Measurements from ENCODE around the gene C1RL.

Gene C1RL

DNA sequence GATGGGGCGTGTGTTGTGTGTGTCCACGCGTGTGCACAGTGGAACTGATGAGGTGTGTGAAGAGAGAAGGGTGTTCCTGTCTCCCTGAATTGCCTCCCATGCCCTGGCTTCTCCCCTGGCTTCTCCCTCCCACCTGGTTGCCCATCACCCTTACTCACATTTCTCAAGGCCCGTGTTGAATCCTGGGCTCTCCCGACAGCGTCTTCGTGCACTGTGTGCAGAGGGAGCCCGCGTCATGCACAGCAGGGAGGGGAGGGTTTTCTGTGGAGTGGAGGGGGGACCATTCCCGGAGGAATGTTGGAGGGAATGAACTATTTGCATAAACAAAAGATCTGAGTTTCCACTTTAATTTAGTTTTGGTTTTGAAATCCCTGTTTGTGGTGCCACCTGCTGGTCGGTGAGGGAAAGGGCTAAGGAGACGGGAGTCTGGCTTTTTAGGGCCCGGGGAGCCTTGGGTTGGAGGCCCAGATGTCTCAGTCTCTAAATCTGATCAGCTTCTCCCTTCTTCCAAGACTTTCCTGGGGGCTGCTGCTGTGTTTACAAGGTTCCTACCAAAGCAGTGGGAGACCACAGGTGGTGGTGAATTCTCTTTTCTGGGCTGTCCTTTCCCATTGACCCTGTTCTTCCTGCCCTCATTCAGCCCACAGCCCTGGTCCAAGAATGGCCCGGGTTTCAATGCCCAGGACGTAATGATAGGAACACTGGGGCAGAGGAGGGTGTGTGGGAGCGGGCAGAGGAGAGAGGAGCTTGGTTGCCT is 16.6 kb downstream of the C1RL start, which contains the start of gene C1R:
TSS of gene C1R (minus strand) at position 217 of the 757 bp plus-strand sequence. CDS start at position 160, 57 bp downstream.
- peak; percentile 73 for DNase-seq (ENCODE audit: low spot score)

DNA sequence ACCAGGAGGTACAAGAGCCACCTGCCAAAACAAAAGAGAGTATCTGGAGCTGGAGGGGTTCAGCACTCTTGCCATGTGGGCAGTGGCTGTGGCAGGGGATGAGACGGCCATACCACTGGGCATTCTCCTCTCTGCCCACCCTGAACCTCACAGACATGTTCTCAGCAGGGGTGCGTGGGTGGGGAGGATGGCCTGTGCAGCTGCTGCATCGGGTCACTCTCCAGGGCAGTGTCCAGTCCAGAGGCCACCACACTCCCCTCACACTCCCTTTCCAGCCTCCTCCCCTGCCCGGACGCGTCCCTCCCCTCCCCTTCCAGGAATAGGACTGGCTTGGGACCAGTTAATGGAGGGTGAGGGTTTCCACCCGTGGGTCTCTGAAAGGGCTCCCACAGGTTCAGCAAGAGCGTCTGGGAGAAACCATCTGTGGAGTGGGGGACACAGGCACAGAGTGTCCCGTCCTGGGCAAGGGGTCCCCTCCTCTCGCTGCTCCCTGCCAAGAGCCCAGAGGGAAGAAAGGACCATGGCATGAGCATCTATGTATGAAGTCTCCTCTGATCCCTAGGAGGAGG is 17.3 kb downstream of the C1RL start:
- DNase-seq (ENCODE audit: low spot score): no peak

DNA sequence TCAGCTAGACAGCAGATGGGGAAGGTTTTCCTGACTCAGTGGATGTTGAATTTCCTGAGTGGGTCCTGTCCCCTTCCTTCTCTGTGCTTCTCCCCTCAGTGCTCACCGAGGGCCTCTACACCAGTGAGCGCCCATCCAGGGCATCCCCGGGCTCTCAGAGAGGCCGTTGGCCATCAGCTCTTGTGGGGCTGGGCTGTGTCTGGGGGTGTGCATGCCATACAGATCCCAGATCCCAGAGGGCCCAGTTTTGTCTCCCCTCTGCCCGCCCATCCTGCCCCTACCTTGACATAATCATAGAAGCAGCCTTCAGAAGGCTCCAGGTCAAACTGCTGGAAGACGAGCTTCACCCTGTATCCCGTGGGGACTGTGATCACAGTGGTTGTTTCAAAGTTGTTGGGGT is 17.8 kb downstream of the C1RL start:
- DNase-seq (ENCODE audit: low spot score): no peak

DNA sequence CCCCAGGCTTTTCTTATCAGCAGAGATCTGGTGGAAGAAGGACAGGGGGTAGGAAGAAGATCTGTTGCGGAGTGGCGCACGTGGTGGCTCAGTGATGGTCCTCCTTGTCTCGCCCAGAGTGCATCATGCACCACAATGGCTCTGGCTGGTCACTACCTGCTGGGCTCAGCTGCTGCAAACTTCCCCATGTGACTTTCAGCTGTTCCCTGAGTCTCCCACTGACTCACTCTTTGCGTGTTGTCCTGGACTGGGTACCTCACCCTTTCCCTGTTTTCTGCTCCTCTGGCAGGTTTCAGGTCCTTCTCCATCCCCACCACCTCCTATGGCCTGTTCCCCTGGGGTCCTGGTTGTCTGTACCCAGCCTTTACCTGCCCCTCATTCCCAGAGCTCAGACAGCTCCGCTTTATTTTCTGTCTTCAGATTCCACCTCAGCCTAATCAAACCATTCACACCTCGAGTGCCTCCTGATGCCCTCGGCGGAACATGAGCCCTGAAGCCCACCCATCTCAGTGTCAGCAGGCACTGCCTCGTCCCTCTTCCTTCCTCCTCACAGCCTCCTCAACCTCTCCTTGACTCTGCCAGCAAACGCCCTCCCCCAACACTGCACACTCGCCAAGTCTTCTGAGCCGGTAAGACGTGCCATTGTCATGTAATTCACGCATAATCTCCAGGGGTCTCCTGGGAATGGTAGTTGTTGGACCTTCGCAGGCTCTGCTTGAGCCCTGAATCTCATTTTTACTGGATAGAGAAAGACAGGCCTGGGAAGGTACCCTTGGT is 18.6 kb downstream of the C1RL start:
- DNase-seq (ENCODE audit: low spot score): no peak

DNA sequence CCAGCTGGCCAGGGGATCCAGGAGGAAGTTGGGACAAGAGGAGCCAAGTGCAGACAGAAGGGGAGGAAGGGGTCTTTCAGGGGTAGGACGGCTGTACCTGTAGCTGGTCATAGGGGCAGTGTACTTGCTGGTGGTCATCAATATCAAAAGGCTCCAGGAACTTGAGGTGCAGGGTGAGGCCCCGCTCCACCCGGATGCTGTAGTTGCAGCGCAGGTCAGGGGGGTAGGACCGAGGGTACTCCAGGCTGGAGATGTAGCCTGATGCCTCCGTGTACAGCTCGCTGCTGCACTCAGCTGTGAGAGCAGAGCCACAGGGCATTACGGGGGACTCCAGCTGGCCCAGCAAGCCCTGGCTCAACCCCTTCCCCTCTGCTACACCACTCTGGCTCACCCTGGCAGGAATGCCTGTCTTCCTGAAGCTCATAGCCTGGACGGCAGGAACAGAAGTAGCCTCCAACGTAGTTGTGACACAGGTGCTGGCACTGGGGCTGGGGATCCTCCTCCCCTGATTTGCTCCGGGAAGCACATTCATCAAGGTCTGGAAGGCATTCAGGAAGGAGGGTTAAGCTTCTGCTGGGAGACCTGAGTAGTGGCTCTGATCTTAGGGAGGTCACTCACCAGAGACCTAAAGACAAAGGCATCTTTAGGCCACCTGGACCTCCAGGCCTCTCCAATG is 19.7 kb downstream of the C1RL start:
- no peak for DNase-seq (ENCODE audit: low spot score)

DNA sequence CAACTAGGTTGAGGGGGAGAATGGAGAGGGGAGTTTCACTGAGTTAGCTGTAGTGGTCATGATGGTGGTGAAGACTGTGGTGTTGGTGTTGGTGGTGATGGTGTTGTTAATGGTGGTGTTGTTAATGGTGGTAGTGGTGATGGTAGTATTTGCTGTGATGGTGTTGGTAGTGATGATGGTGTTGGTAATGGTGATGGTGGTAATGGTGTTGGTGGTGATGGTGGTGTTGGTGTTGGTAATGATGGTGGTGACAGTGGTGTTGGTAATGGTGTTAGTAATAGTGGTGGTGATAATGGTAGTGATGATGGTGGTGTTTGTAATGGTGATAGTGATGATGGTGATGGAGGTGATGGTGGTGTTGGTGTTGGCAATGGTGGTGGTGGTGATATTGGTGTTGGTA is 25.9 kb downstream of the C1RL start:
- DNase-seq (ENCODE audit: low spot score): no peak

DNA sequence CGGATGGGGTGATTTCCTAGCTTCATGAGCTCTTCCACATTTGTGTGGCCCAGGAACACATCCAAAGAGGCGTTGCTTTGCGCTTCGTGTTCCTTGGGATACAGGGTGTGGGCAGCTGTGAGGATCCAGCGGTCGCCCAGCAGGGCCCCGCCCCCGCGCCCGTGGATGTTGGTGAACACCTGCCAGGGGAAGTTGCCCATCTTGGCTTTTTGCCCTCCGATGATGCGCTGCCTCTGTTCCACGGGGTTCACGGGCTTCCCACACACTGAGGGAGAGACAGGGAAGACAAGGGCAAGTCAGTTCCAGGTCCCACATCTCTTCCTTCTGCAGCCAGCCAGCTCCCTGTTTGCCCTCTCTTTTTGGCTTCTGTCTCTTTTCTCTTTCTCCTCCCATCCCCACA is 28.0 kb downstream of the C1RL start:
- DNase-seq (ENCODE audit: low spot score): no peak

DNA sequence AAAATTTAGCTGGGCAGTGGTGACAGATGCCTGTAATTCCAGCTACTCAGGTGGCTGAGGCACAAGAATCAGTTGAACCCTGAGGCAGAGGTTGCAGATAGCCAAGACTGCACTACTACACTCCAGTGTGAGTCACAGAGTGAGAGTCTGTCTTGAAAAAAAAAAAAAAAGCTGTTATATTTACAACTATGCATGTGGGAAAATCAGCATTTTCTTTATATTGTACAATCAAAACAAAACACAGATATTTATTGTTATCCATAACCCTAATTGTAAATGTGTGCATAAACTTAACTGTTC is 29.2 kb downstream of the C1RL start:
- DNase-seq (ENCODE audit: low spot score): no peak

DNA sequence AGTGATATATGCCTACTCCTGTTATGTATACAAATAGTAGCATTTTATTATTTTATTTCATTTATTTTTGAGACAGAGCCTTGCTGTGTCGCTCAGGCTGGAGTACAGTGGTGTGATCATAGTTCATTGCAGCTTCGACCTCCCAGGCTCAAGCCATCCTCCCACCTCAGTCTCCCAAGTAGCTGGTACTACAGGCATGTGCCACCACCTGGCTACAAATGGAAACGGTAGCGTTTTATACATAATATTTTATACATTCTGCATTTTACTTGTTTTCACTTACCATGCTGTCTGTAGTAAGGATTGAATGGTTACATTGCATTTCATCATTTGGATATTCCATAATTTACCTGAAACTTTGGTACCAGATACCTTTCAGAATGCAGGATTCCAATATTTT is 30.9 kb downstream of the C1RL start:
- DNase-seq (ENCODE audit: low spot score): no peak

DNA sequence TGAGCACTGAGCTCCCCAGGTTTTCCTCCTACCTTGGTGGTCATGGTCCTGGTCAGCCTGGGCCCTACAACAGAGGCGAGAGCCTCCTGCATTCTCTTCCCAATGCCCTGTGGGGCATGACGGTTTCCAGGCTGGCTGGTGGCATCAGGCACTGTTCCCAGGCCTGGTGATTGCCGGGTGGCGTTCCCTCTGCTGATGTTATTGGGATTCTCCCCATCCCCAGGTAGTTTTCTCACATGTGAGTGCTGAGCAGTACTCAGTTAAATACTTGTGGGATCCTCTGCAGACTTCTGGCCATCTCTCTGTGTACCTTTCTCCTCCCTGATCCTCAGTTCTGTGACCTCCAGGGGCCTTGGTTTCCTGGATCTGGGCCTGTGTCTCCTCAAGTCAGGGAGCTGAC is 32.5 kb downstream of the C1RL start:
- DNase-seq (ENCODE audit: low spot score): no peak

DNA sequence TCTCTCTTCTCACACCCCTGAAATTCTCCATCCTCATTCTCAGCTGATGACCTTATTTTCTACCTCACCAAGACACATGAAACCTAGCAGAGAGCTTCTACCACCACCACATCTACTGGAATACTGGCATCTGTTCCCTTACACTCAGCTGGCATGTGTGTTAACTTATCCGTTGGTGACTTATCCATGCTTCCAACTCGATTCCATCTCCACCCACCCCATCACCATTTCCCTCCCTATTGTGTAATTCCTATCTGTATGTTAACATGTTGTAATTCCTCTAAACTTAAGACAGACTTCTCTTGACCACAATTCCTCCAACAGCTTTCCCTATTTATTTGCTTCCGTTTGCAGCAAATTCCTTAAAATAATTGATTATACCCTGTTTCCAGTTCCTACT is 33.1 kb downstream of the C1RL start:
- DNase-seq (ENCODE audit: low spot score): no peak

DNA sequence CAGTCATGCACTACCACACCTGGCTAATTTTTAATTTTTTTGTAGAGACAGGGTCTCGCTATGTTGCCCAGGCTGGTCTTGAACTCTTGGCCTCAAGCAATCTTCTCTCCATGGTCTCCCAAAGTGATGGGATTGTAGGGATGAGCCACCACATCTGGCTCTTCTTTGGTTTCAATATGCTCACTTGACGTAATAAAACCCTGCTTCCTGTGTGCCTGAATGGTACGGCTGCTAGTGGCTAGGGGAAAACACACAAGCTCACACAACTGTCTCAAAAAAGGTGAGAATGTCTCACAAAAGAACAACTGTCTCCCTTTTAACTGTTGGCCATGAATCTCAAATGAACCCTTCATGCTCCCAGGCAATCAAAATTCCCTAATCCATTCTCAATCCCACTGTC is 33.5 kb downstream of the C1RL start:
- no peak for DNase-seq (ENCODE audit: low spot score)

DNA sequence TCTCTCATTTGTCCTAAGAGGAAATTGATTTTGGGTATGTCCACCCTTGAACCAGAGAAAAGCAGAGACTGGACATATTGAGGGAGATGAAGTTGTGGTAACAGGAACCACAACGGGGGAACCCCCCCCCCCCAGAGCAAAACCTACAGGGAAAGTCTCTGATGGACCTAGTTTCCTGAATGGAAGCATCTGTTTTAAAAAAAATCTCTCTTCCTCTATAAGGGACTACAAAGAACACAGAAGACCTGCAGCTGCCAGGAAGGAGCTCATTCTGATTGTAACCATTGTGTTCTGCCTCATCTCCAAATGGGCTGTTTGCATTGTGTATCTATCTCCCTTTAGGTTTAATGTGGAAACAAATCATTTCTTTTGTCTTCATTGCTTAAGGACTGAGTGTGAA is 35.1 kb downstream of the C1RL start:
- no peak for DNase-seq (ENCODE audit: low spot score)

DNA sequence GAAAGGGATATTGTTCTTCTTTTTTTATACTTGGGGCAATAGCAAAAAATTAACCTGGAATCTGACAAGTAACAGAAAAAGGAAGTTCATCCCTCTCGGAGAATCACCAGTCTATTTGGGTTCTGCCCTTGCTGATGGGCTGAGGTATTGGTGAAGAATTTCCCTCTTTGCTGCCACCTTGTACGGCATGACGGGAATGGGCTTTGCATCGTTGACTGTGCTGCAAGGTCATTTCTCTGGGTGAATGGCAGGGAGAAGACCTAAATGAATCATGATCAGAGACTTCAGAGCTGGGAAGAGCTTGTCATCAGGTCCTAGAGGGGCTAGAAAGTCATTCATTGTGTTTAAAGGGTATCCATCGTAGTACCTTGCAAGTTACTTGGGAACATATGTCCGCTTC is 36.5 kb downstream of the C1RL start:
- no peak for DNase-seq (ENCODE audit: low spot score)

DNA sequence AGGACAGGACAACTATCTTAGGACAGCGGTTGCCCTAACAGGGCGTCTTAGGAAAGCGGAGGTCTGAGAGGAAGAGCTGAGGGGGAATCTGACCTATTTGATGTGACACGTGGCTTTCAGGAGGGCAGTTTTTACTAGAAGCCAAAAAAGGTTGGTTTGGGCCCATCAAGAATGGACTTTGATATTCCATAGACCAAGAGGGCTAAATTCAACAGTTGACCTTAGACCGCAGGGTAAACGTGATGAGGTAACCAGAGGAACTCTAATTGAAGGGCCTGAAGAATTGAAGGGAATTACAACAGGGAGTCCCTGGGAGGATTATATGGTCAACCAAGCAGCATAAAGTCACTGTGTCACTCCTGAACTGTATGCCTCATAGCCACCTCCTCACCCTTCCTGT is 37.0 kb downstream of the C1RL start:
- DNase-seq (ENCODE audit: low spot score): no peak

DNA sequence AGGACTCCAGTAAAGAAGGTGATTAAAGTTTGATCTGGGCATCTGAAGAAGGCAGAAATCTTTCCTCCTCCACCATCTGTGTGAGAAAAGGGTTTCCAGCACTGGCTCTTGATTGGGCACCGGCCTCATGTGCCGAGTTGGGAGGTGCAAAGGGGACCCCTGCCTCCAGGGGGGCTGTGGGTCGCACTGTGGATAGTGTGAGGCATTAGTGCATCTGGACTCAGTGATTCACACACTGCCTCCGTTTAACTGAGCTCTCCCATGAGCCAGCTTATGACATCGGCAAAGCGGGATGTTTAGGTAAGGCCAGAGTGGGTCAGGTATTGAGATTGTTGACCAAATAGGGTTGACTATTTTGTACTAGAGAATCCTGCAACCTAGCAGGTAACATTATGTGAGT is 39.6 kb downstream of the C1RL start:
- DNase-seq (ENCODE audit: low spot score): no peak

DNA sequence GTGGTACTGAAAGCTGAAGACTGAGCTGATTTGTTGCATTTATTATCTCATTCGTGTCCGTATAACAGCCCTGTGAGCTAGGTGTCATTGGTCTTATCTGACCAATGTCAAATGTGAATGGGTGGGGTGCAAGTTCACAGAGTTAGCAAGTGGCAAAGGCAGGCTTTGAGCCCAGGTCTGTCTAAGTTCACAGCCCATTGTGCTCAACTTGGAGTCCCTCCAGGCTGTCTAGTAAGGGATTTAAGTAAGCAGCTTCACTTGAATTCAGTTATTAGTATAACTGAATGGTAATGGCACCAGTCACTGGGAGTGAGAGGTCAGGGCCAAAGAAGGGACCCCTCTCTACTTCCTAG is 40.0 kb downstream of the C1RL start:
- DNase-seq (ENCODE audit: low spot score): peak; percentile 26

DNA sequence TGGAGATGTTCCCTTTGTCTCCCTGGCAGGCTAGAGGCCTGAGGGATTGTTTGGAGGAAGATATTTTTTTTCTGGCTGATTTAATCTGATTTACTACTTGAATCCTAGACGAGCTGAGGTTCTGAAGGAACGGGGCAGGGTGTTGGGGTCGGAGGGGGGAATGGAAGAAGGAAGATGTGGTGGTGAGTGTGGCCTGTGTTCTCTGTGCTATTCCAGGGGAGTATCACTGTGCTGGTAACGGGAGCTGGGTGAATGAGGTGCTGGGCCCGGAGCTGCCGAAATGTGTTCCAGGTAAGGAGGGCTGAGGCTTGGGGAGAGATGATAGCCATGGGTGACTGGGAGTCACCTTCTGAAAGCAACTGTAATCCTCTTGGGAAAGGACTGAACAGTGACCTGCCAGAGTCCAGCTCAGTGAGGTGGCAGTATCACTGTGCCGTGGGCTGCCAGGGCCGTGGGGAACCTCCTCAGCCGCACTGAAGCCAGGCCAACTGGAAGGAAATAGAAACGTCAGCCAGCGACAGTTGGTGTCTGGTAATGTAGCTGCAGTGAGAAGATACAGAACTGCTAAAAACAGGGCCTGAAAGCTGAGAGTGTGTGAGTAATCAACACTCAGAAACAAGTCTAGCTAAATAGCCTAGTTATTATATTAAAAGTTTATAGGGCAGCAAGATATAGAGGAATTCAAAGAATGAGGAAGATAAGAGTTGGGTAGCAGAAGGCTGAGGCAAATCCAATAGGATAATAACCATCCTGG is 40.6 kb downstream of the C1RL start:
- no peak for DNase-seq (ENCODE audit: low spot score)

DNA sequence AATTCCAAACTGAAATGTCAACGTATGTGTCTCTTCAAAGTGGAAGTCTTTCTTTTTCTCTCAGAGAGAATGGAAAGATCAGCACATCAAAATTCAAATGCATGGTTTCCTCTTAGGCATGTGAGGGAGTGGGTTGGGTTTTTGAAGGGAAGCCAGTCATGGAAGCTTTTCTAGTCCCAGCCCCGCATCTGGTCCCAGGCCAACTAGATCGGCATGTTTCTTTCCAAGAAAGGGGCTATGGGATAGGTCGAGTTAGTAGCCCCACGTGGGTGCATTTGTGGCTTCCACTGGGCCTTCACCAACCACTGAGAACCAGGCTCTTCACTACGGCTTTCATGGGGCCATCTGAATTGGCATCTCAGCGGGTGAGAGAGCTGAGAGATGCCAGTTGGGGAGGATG is 41.9 kb downstream of the C1RL start:
- no peak for DNase-seq (ENCODE audit: low spot score)

DNA sequence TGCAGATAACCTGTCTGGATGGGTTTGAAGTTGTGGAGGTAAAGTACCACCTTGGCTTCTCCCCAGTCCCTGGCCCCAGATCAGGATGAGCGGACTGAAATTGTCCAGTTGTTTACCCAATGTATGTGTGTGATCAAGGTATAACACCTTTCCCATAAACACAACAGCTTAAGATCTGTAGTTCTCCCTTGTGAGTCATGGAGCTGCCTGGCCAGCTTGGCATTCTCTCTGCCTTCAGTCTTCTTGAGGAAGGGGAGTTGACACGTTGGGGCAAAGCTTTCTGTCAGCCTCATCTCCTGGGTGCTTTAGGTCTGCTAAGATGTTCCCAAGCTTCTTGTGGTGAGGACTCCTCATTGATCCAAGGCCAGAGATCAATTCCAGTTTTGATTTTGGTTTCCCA is 42.4 kb downstream of the C1RL start:
- DNase-seq (ENCODE audit: low spot score): no peak

DNA sequence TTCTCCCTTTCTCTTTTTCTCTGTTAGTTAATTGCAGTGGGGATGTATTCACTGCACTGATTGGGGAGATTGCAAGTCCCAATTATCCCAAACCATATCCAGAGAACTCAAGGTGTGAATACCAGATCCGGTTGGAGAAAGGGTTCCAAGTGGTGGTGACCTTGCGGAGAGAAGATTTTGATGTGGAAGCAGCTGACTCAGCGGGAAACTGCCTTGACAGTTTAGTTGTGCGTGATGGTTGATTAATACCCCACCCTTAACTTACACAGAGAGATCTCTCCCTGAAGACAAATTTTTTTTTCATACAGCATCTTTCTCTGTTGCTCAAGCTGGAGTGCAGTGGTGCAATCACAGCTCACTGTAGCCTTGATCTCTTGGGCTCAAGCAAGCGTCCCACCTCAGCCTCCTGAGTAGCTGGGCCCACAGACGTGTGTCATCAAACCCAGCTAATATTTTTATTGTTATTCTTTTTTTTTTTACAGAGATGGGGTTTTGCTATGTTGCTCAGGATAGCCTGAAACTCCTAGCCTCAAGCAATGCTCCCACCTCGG is 43.9 kb downstream of the C1RL start:
- no peak for DNase-seq (ENCODE audit: low spot score)

DNA sequence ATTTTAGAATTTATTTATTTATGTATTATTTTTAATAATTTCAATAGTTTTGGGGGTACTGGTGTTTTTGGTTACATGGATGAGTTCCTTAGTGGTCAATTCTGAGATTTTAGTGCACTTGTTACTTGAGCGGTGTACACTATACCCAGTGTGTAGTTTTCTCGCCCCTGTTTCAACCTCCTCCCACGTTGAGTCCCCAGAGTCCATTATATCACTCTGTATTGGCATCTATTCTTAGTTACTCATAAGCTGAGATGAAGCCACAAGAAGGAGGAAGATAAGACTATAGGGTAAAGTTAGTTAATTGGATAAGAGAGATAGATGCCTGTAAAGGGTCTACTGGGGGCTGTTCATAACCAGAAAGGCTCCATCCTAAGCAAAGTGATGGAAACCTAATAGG is 44.5 kb downstream of the C1RL start:
- DNase-seq (ENCODE audit: low spot score): no peak
